Tibial nerve (tissue), 4 donors: ENCODE results near the gene RRP36. TPM values are rescaled to one million over a fixed set of nuclear protein-coding genes. Genes with fewer than 3 reads are reported as not detected.

Experiments
- DNase-seq, 2 donors: peaks; one replicate each; pipeline ENCODE4 v3.0.0-alpha.2; 2019; ENCODE audit warnings: low spot score in 2 of 2
- H3K27ac ChIP-seq, 4 donors: fragments of 200-600 bp; sonication (generic) in 3 of 4; one replicate each; pipeline ENCODE4 v1.5.1; 2017 to 2019; ENCODE audit warnings: mild to moderate bottlenecking in 1 of 4
- H3K27me3 ChIP-seq, 2 donors: fragments of 200-600 bp; sonication (generic) in 1 of 2; one replicate each; pipeline versions ENCODE4 v1.5.1 to v1.6.0; 2017 to 2019
- H3K36me3 ChIP-seq, 3 donors: fragments of 200-600 bp; sonication (generic); one replicate each; pipeline ENCODE4 v1.5.1; 2018 to 2019
- H3K4me1 ChIP-seq, 4 donors: fragments of 200-600 bp; sonication (generic) in 3 of 4; one replicate each; pipeline ENCODE4 v1.5.1; 2017 to 2019
- H3K4me3 ChIP-seq, 4 donors: fragments of 200-600 bp; sonication (generic) in 3 of 4; one replicate each; pipeline ENCODE4 v1.5.1; 2017 to 2019; ENCODE audit warnings: mild to moderate bottlenecking in 1 of 4, moderate library complexity in 1 of 4
- H3K9me3 ChIP-seq, 4 donors: fragments of 200-600 bp; sonication (generic) in 3 of 4; one replicate each; pipeline ENCODE4 v1.5.1; 2017 to 2019
- CTCF ChIP-seq, 5 experiments: fragments of 200-600 bp in 3 of 5; fragments of 450-650 bp in 2 of 5; sonication (generic) in 3 of 5; IDR thresholded peaks; one replicate each; pipeline ENCODE4 v1.5.1; 2016 to 2019; ENCODE audit warnings: antibody characterized with exemption in 5 of 5, mild to moderate bottlenecking in 3 of 5, moderate library complexity in 2 of 5
- EP300 ChIP-seq, 2 donors: sonication (generic); formaldehyde crosslinking; IDR thresholded peaks; one replicate each; pipeline ENCODE4 v1.6.1; 2017; ENCODE audit warnings: antibody characterized with exemption in 2 of 2, mild to moderate bottlenecking in 1 of 2
- POLR2A ChIP-seq, 2 donors: fragments of 450-650 bp; IDR thresholded peaks; one replicate each; pipeline ENCODE4 v1.6.1; 2017; ENCODE audit warnings: antibody characterized with exemption in 2 of 2, mild to moderate bottlenecking in 2 of 2, moderate library complexity in 2 of 2
- WGBS, 2 donors: methylation state at CpG; one replicate each; pipeline ENCODE4 v1.1.5; 2018; 5-methylcytosine and 5-hydroxymethylcytosine counted together
- total RNA-seq, 4 donors: library from RNA; depleted of rRNA; stranded (reverse); fragments of >200 nt; gene quantifications; one replicate each; pipeline ENCODE4 v1.1.0, GENCODE V29; 2016

Gene RRP36
- total RNA-seq, 4 donors from 2014 or later: 39.1 to 96.3 (median 52.8) TPM

DNA sequence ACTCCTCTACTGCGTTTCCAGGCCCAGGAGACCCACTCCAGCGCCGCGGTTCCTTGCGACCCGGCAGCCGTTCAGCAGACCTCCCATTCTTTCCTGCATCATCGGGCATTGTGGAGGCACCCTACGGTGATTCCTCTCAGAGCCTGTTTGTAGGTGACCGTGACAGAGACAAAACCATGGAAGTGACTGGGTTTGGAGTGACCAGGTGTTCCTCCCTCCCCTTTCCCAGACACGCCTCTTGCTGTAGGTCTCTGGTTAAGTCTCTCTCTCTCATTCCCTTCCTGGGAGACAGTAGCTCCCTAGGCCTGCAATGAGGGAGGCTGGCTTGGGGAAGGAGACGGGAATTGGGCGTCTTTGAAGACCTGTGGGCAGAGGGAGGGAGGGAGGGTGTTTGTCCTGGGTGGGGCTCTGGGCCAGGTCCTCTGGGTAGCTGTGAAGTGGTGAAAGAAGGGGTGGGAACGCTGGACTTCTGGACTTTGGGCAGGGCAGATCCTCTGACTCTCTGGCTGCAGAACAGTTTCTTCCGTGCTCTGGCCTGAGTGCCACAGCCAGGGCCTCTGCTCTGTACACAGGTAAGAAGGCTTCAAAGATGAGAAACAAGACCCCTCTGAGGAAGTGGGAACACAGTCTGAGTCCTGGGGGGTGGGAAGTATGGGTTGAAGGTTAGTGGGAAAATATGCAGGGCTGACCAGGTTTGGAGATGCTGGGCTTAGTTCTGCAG lies 38.8 kb downstream of the RRP36 start:
- Histone ChIP-seq H3K4me3 (peak overlapping the region; percentile 54 to 97 (median 68)), H3K27me3 (no peaks in the 10 kb centered on the region), H3K9me3 (no peaks in the 10 kb centered on the region), H3K27ac (peak overlapping the region; percentile 75 to 95 (median 90)), H3K4me1 (peaks cover 0 to 37% (median 24%) of the 10 kb centered on the region in 4 donors), H3K36me3 (peaks cover 0 to 63% (median under 1%) of the 10 kb centered on the region in 3 donors)
- DNase-seq: no peak
- TF ChIP-seq EP300 (IDR thresholded peaks at IDR 0.05) (no peak), CTCF (IDR thresholded peaks at IDR 0.05) (no peak), POLR2A (IDR thresholded peaks at IDR 0.05) (no peak)
- WGBS, 2 donors: 10% methylated on average over 8 to 13 of the region's 15 CpGs

- WGBS, 2 donors: 82 to 89% methylated on average over 12 of the region's 12 CpGs
- peaks cover 0 to 37% (median 24%) of the 10 kb centered on the region in 4 donors for H3K4me1 ChIP-seq
- H3K4me3 ChIP-seq: peak overlapping the region in 2 of 4 donors; percentile 6 to 83
- TF ChIP-seq EP300 (IDR thresholded peaks at IDR 0.05): no peak
- TF ChIP-seq POLR2A (IDR thresholded peaks at IDR 0.05): no peak
- no peak for TF ChIP-seq CTCF (IDR thresholded peaks at IDR 0.05)
- peak overlapping the region in 2 of 4 donors; percentile 41 to 95 for H3K27ac ChIP-seq
- no peaks in the 10 kb centered on the region for H3K27me3 ChIP-seq
- peaks cover 0 to 63% (median 3%) of the 10 kb centered on the region in 3 donors for H3K36me3 ChIP-seq
- H3K9me3 ChIP-seq: no peaks in the 10 kb centered on the region
- no peak for DNase-seq
These were observed 39.6 kb downstream of the RRP36 start for GRCh38 chr6:43060755-43061633.

DNA sequence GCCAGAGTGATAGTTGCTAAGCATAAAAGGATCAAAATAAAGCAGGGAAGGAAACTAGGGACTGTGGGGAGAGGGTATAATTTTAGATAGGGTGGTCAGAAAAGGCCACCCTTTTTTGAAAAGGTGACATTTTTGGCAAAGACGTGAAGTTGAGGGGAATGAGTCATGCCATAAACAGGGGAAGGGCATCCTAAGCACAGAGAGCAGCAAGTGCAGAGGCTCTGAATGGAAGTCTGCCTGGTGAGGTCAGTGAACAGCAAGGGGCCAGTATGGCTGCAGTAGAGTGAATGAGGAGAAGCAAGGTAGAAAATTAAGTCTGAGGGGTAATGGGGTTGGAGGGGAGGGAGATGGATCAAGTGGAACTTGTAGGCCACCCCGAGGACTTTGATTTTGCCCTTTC lies 40.4 kb downstream of the RRP36 start:
- Histone ChIP-seq H3K36me3 (peaks cover 3 to 63% (median 6%) of the 10 kb centered on the region in 3 donors), H3K9me3 (no peaks in the 10 kb centered on the region), H3K4me1 (peaks cover 0 to 37% (median 24%) of the 10 kb centered on the region in 4 donors), H3K27ac (no peak overlapping the region), H3K4me3 (no peak overlapping the region), H3K27me3 (no peaks in the 10 kb centered on the region)
- no peak for DNase-seq
- TF ChIP-seq CTCF (IDR thresholded peaks at IDR 0.05) (no peak), POLR2A (IDR thresholded peaks at IDR 0.05) (no peak), EP300 (IDR thresholded peaks at IDR 0.05) (no peak)
- WGBS, 2 donors: 71 to 73% methylated on average over 2 of the region's 2 CpGs

- Histone ChIP-seq H3K9me3 (no peaks in the 10 kb centered on the region), H3K4me1 (peaks cover 0 to 29% (median 24%) of the 10 kb centered on the region in 4 donors), H3K36me3 (peaks cover 3 to 61% (median 6%) of the 10 kb centered on the region in 3 donors), H3K27ac (no peak overlapping the region), H3K4me3 (no peak overlapping the region), H3K27me3 (no peaks in the 10 kb centered on the region)
- no peak for DNase-seq
- WGBS, 2 donors: 92 to 94% methylated on average over 12 of the region's 12 CpGs
- no peak for TF ChIP-seq EP300 (IDR thresholded peaks at IDR 0.05)
These were observed 41.4 kb downstream of the RRP36 start for GRCh38 chr6:43062818-43063217.

DNA sequence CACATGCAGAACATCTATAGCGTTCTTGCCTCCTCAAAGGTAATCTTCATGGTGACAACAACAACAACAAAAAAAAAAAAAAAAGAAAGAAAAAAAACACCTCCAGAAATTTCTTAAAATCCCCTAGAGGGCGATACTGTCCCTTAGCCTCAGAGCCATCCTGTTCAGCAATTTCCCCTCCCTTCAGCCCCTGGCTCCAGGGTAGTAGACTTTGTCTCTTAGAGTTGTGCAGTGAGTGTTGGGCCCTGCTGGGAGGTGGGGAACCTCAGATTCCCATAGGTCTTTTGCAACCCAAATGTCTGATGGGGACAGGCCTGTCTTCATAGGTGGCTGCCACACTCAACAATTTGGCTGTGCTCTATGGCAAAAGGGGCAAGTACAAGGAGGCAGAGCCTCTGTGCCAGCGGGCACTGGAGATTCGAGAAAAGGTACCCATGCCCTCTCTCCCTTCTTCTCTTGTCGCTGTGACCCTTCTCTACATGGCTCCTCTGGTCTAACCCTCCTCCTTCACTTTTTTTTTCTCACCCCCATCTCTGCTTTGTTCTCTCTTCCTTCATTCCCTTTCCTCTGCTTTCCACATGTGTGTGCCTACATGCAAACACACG lies 48.7 kb downstream of the RRP36 start:
- Histone ChIP-seq H3K36me3 (peaks cover 3 to 93% (median 6%) of the 10 kb centered on the region in 3 donors), H3K4me1 (peaks cover 0 to under 1% (median 0%) of the 10 kb centered on the region in 4 donors), H3K9me3 (no peaks in the 10 kb centered on the region), H3K4me3 (no peak overlapping the region), H3K27me3 (peaks cover 0 to 2% of the 10 kb centered on the region in 2 donors), H3K27ac (no peak overlapping the region)
- no peak for TF ChIP-seq EP300 (IDR thresholded peaks at IDR 0.05)
- no peak for TF ChIP-seq POLR2A (IDR thresholded peaks at IDR 0.05)
- peak in 2 of 5 experiments; percentile 25 to 26 for TF ChIP-seq CTCF (IDR thresholded peaks at IDR 0.05)
- 60 to 61% methylated on average over 6 of the region's 6 CpGs for WGBS, 2 donors
- no peak for DNase-seq
